Measurements from ENCODE around the gene EML3. TPM values are rescaled to one million over a fixed set of nuclear protein-coding genes. Genes with fewer than 3 reads are reported as not detected.
A peak's percentile ranks its signal among the peaks of the same experiment; 100 is the strongest.

EML3 gene
- total and polyA plus RNA-seq, 2 of the 13 experiments (the other 11 are each of a cell fraction or from before 2014, with no cell fraction given), result 10.6 to 12.3 TPM

DNA sequence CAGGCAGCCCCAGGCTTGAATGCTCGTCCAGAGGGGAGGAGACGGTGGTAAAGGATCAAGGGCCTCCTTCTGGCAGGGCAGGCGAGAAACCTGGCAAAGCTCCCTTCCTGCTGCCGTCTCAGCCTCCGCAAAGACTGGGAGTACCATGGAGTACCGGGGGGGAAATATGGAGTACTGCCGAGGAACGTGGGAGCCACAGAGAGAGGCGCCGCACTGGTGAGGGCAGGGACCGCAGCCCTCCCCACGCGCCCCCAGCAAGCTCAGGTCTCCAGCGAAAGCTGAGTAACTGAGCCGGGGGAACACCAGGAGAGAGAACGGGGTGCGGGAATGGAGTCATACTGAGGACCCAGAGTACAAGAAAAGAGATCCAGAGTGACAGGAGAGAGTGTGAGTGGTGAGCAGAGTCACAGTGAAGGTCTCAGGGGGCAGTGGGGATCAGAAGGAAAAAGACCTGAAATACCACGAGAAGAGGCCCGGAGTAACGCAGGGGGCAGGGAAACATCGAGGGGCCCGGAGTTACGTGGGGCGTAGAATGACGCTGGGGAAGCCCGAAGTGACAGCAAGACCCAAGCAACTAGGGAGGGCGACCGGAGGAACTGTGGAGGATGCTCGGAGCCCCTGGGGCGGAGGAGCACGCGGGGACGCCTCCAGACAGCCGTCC lies 740 bp downstream of the EML3 start (continued):
- TF ChIP-seq, protein P1, sequence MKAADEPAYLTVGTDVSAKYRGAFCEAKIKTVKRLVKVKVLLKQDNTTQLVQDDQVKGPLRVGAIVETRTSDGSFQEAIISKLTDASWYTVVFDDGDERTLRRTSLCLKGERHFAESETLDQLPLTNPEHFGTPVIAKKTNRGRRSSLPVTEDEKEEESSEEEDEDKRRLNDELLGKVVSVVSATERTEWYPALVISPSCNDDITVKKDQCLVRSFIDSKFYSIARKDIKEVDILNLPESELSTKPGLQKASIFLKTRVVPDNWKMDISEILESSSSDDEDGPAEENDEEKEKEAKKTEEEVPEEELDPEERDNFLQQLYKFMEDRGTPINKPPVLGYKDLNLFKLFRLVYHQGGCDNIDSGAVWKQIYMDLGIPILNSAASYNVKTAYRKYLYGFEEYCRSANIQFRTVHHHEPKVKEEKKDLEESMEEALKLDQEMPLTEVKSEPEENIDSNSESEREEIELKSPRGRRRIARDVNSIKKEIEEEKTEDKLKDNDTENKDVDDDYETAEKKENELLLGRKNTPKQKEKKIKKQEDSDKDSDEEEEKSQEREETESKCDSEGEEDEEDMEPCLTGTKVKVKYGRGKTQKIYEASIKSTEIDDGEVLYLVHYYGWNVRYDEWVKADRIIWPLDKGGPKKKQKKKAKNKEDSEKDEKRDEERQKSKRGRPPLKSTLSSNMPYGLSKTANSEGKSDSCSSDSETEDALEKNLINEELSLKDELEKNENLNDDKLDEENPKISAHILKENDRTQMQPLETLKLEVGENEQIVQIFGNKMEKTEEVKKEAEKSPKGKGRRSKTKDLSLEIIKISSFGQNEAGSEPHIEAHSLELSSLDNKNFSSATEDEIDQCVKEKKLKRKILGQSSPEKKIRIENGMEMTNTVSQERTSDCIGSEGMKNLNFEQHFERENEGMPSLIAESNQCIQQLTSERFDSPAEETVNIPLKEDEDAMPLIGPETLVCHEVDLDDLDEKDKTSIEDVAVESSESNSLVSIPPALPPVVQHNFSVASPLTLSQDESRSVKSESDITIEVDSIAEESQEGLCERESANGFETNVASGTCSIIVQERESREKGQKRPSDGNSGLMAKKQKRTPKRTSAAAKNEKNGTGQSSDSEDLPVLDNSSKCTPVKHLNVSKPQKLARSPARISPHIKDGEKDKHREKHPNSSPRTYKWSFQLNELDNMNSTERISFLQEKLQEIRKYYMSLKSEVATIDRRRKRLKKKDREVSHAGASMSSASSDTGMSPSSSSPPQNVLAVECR (CRISPR knock-in tag; IDR thresholded peaks at IDR 0.05; ENCODE audit: borderline replicate concordance), result peak; percentile 32
- TF ChIP-seq ZNF569 (CRISPR knock-in tag; IDR thresholded peaks at IDR 0.05; ENCODE audit: borderline replicate concordance) (no peak), HMG20A (CRISPR knock-in tag; IDR thresholded peaks at IDR 0.05; ENCODE audit: borderline replicate concordance) (0 out of 2 replicates have a peak, but pooled peaks have one; percentile 14), HOXA9 (CRISPR knock-in tag; IDR thresholded peaks at IDR 0.05; ENCODE audit: borderline replicate concordance) (0 out of 2 replicates have a peak, but pooled peaks have one; percentile 51), IRF2 (CRISPR knock-in tag; IDR thresholded peaks at IDR 0.05) (peak; percentile 47; the same call in 1 of the 2 replicates), JUN (CRISPR knock-in tag; IDR thresholded peaks at IDR 0.05) (peak; percentile 2; the same call in 1 of the 2 replicates), NRL (CRISPR knock-in tag; IDR thresholded peaks at IDR 0.05; ENCODE audit: borderline replicate concordance) (no peak), DMAP1 (CRISPR knock-in tag; IDR thresholded peaks at IDR 0.05) (peak; percentile 49; the same call in 1 of the 2 replicates), ISX (CRISPR knock-in tag; conservative IDR thresholded peaks at IDR 0.05) (no peak), ZNF639 (CRISPR knock-in tag; conservative IDR thresholded peaks at IDR 0.05) (no peak), NFYB (CRISPR knock-in tag; IDR thresholded peaks at IDR 0.05) (no peak), KAT8 (CRISPR knock-in tag; IDR thresholded peaks at IDR 0.05) (peak; percentile 9; the same call in 1 of the 2 replicates), TSC22D2 (CRISPR knock-in tag; IDR thresholded peaks at IDR 0.05; ENCODE audit: borderline replicate concordance) (0 out of 2 replicates have a peak, but pooled peaks have one; percentile 21), ZNF883 (CRISPR knock-in tag; IDR thresholded peaks at IDR 0.05; ENCODE audit: not compliant biosample characterization) (no peak), THAP11 (CRISPR knock-in tag; IDR thresholded peaks at IDR 0.05) (0 out of 2 replicates have a peak, but pooled peaks have one; percentile 1), SOX5 (CRISPR knock-in tag; IDR thresholded peaks at IDR 0.05; ENCODE audit: borderline replicate concordance) (0 out of 2 replicates have a peak, but pooled peaks have one; percentile 24)
- TF ChIP-seq, protein P2, sequence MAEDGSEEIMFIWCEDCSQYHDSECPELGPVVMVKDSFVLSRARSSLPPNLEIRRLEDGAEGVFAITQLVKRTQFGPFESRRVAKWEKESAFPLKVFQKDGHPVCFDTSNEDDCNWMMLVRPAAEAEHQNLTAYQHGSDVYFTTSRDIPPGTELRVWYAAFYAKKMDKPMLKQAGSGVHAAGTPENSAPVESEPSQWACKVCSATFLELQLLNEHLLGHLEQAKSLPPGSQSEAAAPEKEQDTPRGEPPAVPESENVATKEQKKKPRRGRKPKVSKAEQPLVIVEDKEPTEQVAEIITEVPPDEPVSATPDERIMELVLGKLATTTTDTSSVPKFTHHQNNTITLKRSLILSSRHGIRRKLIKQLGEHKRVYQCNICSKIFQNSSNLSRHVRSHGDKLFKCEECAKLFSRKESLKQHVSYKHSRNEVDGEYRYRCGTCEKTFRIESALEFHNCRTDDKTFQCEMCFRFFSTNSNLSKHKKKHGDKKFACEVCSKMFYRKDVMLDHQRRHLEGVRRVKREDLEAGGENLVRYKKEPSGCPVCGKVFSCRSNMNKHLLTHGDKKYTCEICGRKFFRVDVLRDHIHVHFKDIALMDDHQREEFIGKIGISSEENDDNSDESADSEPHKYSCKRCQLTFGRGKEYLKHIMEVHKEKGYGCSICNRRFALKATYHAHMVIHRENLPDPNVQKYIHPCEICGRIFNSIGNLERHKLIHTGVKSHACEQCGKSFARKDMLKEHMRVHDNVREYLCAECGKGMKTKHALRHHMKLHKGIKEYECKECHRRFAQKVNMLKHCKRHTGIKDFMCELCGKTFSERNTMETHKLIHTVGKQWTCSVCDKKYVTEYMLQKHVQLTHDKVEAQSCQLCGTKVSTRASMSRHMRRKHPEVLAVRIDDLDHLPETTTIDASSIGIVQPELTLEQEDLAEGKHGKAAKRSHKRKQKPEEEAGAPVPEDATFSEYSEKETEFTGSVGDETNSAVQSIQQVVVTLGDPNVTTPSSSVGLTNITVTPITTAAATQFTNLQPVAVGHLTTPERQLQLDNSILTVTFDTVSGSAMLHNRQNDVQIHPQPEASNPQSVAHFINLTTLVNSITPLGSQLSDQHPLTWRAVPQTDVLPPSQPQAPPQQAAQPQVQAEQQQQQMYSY (CRISPR knock-in tag; IDR thresholded peaks at IDR 0.05), result peak; percentile 69

Data from HepG2 (cell line).